Measurements from ENCODE around the gene COBL.

COBL gene

DNA sequence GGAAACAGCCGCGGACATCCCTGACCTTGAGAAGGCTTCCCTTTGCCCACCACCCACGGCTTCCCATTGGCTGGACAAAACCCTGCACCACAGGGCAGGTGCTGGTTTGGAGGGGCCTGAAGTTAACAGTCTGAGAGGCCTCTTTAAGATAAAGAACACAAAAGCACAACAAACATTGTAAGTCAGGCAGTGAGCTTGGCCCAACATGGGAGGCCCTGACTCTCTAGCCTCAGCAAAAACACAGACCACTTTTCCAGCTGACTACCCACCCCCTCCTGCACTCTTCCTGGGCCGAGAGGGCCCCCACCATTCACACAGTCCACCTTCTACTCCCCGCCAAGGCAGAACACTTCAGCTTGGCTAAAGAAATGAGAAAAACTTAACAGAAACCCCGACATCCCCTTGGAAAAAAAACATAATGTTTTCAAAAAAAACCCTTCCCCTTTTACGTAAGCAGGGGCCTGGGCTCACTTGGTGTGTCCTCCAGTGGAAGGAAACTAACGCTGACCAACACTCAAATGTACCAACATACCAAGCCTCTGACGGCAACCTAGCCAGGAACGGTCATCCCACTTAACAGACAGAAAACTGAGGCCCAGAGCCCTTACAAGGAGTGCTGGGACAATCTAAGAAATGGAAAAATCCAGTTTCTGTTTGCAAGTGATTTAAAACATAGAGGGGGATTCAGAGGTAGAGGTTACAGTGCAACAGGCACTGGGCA, 80.9 kb downstream of the COBL start:
- in situ Hi-C loops (cut with MboI; ENCODE audit: low sequenced_read_pairs): no loop called here

DNA sequence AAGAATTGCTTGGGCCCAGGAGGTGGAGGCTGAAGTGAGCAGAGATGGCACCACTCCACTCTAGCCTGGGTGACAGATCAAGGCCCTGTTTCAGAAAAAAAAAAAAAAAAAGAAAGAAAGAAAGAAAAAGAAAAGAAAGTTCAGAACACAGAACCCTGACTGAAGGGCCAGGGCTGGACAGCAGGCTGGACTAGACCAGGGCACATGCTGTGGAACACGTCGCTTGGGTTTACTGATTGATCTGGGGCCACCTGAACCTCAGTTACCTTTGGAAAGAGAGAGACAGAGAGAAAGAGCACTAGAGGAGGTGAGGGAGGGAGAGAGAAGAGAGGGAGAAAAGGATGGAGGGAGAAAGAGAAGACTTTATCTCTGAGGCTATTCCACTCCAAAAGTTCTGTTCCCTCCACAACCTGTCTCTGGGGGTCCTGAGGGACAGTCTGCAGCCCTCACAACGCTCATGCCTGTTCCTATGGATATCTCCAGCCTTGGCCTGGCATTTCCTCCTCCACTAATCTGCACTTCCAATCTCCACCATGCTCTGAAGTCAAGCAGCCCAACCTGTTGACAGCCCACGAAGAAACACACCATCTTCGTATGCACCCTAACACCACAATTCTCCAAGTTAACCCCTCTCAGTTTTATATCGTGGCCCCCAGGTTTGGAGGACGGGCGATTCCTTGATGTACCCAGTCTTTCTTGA, 81.8 kb downstream of the COBL start:
- in situ Hi-C loops (cut with MboI; ENCODE audit: low sequenced_read_pairs): no loop called here

DNA sequence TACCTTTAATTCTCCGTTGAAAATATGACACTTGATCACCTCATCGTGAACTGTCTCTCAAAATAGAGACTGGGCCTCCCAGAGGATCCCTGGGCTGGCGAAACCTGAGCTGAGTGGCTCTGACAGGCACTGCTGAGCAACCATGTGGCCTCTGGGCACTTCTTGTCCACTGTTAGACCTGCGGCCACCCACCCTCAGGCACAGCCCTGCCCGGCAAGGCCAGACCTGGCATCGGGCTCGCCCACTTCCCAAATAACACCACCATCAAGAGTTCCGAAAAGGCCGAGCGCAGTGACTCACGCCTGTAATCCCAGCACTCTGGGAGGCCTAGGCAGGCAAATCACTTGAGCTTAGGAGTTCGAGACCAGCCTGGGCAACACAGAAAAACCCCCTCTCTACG, 82.5 kb downstream of the COBL start:
- in situ Hi-C loops (cut with MboI; ENCODE audit: low sequenced_read_pairs): no loop called here

DNA sequence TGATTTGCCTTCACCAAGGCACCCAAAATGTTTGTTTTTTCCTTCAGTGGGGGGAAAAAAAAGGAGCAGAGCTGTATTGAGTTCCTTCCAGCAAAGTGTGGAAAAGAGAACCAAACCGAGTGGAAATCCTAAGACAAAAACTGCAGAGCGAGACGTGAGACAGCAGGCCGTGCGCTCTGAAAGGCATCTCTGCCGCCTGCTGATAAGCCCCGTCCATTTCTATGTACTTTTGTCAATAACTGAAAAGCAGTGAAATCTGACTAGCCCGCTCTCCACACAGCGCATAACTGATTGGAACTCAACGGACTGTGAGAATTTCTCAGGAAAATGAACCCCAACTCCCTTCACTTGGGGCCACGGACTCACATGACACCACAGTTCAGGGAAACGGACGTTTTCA, 83.2 kb downstream of the COBL start:
- in situ Hi-C loops (cut with MboI; ENCODE audit: low sequenced_read_pairs): no loop called here

DNA sequence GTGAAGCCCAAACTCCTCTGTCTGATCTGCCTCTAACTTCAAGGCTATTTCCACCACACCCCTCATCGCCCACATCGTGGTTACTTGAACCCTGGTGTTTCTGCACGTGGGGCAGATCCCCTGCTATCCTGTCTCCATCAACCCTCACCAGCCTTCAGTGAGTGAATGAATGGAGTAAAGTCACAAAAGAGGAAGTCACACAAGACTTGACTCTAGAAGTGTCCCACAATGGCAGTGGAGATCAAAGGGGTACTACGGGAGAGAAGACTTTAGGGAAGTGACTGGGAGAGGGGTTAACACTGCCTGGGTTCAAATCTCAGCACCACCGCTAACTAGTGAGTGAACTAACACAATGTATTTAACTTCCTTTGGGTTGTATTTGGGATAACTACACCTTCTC, 85.9 kb downstream of the COBL start:
- in situ Hi-C loops (cut with MboI; ENCODE audit: low sequenced_read_pairs): no loop called here

DNA sequence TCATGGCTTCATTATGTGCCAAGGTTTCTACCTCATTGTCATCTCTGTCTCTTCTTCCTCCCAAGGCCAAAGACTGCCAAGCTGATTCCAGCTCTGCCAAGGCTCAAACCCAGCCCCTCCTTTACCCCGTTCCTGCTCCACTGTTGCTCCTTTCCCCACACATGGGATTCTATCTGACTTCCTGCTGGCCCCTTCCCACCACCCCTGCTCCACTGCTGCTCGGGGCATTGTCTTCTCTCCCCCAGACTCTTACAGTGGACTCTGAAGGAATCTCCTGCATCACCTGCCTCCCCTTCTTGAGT, 86.3 kb downstream of the COBL start:
- in situ Hi-C loops (cut with MboI; ENCODE audit: low sequenced_read_pairs): no loop called here

DNA sequence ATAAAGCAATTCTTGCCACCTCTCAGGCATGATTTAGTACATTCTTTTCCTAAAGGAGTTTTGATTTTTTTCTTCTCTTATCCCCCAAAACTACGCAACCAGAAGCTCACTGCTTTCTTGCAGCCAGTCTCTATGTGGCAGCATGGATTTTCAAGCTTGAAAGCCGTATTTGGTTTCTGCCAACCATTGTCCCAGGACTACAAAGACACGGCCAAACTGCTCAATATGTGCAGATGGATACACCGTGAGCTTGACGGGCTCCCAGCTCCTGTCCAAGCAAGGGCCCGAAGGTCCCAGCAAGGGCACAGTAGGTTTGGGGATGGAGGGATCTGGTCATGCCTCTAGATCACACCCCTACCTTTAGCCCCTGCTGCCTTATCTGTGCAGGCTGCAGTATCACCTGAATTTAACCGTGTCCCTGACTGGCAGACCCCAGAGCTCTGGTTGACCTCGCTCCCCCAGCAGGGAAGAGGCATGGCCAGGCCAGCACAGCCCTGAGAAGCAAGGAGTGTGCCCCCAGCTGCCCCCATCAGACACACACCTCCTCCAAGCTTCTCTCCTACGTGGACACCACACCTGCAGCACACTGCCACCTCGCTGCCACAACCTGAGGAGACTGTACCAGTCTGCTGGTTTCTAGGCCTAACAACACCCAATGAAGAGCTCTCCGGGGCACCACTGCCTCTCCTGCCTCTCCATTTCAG, 86.8 kb downstream of the COBL start:
- in situ Hi-C loops (cut with MboI; ENCODE audit: low sequenced_read_pairs): no loop called here

DNA sequence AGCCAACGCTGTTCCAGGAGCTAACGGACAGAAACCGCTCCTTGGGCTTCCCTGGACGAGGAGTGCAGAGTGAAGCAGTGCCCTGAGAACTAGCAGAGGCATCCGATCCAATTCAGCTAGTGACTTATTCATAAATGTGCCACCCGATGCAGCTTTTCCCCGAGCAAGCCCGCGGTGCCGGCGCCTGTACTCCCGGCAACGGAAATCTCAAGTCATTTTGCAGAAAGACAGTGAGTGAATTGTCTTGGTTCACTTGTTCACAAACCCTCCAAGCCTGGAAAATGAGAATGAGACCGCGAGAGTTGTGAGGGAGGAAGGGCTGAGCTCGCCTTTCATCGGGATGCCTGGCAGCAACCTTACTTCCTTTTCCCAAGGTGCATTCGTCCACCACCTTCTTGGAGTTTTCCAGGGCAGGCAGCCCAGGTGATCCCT, 87.5 kb downstream of the COBL start:
- in situ Hi-C loops (cut with MboI; ENCODE audit: low sequenced_read_pairs): no loop called here

DNA sequence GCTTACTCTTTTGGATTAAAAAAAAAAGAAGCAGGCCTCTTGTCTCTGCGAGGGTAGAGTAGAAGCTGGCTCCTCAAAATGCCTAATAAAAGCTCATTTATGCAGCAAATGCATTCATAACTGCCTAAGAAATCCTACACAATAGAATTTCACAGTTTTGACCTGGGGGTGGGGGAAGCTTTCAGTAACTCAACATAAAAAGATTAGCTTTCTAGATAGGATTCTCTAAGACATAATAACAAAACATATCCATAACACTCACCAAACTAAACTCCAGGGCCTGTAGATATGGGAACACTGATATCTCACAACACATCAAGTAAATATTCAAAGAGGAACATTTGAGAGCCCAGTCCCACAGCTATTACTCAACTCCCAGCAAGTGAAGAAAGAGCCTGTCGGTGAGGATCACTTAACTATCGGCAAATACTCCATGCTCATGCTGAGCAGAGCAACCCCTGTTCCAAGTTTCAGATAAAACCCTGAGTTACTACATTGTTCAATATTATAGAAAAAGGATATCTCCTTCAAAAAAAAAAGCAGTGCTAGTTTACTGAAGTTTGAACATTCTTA, 88.1 kb downstream of the COBL start:
- in situ Hi-C loops (cut with MboI; ENCODE audit: low sequenced_read_pairs): no loop called here

DNA sequence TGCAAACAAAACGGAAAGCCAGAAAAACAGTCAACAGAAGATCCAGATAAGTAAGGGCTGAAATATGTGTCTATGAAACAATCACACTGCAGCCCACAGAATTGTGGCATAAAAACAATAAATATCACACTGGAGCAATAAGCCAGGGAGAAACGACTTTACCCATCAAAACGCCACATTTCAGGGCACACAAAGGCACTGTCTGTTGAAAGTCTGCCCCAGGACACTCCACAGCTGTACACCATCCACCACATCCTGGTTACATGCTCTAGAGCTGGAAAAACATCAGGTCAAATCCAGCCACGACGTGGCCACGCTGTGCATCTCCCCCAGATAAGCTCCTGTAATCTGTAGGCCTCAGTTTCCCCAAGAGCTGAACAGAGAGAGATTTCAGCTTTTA, 88.7 kb downstream of the COBL start:
- in situ Hi-C loops (cut with MboI; ENCODE audit: low sequenced_read_pairs): no loop called here

DNA sequence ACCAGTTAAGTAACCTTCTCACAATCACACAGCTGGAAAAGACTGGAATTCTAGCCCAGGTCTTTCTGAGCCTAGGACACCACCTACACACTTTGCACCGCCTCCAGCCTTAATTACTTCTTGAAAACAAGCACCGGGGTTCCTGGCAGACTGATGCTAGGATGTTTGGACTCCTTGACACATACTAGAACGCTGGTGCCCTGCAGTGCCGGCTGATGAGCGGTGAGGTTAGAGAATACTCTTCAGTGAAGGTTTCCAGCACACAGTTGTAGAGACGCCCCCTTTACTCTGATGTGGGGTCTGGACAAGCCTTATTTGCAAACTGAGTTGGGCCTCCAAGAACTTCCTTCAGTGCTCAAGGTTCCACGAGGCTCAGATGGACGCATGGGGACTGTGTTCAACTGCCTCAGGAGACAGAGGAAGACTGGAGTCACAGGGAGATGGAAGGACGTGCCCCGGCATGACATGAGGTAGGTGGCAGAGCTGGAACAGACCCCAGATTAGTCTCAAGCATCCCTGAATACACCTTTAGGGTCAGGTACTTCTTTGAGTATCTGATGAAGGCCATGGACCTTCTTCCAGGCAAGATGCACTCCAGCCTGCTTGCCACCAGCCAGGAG, 89.6 kb downstream of the COBL start:
- in situ Hi-C loops (cut with MboI; ENCODE audit: low sequenced_read_pairs): no loop called here

DNA sequence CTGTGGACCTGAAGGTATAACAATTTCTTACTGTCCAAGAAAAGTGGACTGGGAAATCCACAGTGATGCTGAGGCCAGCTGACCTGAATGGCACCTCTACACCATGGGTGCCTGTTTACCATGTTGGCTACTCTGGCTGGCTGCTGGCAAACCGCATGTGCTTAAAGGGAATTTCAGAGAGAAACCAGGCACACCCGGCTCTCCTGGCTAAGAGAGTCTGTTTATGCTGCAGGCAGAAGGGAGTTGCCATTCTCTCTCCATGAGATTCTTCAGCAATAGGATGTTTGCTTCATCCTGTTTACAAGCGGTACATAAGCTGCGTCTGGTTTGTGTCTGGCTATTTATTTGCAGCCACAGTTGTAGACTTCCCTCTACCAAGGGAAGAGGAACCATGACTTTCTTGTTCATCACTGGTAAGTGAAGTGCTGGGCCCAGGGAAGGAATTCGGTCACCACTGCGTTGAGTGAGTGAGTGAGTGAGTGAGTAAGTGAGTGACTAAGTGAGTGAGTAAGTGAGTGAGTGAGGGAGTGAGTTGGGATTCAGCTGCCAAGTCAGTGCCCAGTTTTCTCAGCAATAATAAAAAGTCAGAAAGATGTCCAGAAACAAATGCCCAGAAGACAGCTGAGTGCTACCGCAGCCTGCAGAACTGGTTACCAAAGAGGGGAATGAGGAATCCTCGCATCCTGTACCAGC, 90.4 kb downstream of the COBL start:
- in situ Hi-C loops (cut with MboI; ENCODE audit: low sequenced_read_pairs): no loop called here

DNA sequence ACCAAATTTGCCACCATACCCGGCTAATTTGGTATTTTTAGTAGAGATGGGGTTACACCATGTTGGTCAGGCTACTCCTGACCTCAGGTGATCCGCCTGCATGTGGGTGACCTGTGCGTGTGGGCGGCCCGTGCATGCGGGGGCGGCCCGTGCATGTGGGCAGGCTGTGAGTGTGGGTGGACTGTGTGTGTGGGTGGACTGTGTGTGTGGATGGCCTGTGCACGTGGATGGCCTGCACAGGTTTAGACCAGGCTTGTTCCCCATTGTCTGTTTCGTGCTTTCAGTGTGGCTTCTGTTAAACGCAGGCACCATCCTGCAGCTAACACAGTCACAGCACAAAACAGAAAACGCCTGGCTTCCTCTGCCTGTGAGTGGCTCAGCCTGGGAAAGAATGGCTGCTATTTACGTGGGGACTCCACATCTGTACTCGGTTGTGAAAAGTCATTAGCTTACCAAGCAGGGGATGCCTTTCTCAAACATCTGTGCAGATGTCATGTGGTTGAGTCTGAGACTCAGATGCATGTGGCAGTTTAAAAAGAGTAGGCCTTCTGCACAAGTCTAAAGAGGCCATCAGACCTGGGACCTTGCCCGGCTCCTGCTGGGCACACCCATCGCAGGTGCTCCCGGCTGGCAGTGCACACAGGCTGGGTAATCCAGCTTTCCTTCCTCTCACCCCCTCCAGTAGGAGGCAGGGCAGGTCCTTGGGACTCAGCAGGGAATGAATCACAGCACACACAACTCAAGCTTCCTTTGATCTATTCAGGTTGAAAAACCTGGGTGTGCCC, 91.6 kb downstream of the COBL start:
- in situ Hi-C loops (cut with MboI; ENCODE audit: low sequenced_read_pairs): no loop called here

DNA sequence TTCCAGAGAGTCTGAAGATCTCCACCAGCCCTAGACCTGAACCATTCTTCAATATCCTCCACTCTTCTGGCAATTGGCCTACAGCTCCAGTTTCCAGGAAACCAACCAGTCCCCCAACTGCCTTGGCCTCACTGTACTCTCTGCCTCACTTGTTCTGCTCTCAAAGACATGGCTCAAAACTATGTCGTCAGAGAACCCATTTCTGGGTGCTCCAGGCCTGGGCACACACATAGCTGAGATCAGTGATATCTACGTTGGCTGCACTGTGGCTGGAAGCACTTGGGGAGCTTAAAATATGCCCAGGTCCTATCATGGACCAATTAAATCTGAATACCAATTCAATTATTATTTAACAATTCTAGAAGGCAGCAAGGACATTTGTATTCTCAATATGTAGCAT, 93.1 kb downstream of the COBL start:
- in situ Hi-C loops (cut with MboI; ENCODE audit: low sequenced_read_pairs): no loop called here

DNA sequence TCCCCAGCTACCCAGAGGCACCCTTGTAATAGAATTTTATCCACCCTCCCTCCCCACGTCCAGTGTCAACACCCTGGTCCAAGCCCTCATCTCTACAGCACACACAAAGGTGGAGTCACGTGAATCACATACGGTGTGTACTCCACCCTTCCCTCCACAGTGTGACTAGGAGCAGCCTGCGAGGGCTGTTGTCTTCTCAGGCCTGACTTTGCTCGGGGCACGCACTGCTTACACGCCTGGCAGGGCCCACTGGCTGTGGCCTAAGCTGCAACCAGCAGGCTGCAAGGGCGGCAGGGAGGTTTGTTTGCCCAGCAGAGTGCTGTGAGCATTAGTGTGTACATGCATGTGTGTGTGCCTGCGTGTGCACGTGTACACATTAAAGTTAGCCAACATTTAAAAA, 93.7 kb downstream of the COBL start:
- in situ Hi-C loops (cut with MboI; ENCODE audit: low sequenced_read_pairs): no loop called here

DNA sequence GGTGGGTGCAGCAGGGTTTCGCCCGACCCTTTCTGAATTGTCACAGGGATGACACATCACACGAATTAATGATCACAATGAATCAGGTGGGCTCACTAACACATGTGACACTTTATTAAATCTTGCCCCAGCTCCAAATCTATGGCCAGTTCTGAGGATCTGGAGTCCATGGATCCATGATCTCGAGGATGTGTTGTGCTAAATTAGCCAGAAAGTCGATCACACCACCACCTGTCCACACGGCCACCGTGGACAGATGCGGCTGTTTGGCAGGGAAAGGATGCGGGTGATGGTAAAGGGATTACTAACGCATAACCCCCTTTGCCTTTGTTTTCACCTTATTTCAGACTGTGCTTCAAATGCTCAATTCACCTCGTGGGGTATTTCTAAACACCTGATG, 96.4 kb downstream of the COBL start:
- in situ Hi-C loops (cut with MboI; ENCODE audit: low sequenced_read_pairs): no loop called here

DNA sequence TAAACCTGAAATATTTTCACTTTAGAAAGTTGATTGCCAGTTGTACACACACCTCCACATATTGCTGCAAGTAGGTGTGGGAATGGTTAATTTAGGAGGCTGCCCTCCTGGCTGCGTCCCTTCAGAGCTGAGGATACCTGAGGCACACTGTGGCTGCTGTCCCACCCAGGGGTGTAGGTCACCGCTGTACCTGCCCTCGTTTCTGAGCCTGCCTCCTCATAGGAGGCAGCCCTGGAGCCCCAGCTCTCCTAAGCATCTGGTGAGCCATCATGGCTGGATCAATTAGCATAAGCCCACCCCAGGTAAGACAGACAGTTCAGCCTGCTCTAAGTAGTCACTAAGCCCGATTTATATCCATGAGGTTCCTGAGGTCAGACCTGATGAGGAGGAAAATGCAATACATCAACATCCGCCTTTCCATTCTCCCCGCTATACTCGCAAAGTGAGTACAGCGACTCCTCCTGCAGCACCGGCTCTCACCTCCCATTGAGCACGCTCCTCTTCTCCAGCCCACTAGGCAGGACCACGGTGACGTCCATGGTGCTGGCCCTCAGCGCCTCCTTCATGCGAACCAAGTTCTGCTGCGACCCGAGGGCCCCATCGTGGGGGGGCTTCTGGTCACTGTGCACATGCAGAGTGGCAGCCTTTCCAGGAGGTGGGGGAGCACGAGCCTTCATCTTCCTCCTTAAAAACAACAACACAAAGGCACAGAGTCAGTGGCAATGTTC, 97.2 kb downstream of the COBL start:
- in situ Hi-C loops (cut with MboI; ENCODE audit: low sequenced_read_pairs): no loop called here

DNA sequence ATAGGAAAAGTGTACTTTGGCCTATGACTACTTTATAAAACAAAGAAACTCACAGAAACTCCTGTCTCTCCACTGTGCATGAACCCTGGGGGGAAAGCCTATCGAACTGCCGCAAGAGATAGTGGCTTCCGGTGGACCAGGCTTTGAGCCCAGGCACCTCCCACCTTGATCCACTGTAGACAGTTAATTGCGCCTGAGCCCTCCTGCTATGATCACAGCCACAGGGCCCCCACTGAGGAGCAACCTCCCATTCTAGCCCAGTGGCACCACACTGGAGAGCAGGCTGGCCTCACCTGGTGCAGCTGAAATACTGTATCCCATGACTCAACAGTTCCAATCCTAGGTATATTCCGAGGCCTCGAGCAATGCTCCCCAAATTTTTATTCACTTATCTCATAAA, 98.8 kb downstream of the COBL start:
- in situ Hi-C loops (cut with MboI; ENCODE audit: low sequenced_read_pairs): no loop called here

DNA sequence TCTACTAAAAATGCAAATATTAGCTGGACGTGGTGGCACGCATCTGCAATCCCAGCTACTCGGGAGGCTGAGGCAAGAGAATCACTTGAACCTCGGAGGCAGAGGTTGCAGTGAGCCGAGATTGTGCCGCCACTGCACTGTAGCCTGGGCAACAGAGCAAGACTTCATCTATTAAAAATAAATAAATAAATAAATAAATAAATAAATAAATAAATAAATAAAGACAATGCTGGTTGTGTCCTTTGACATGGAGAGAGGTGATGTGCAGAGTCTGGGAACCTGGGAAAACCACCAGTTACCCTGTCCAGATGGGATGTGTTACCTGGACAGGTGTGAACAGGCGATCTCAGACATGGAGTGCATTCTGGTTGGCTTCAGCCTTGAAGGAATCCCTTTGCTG, 102.5 kb downstream of the COBL start:
- in situ Hi-C loops (cut with MboI; ENCODE audit: low sequenced_read_pairs): no loop called here

DNA sequence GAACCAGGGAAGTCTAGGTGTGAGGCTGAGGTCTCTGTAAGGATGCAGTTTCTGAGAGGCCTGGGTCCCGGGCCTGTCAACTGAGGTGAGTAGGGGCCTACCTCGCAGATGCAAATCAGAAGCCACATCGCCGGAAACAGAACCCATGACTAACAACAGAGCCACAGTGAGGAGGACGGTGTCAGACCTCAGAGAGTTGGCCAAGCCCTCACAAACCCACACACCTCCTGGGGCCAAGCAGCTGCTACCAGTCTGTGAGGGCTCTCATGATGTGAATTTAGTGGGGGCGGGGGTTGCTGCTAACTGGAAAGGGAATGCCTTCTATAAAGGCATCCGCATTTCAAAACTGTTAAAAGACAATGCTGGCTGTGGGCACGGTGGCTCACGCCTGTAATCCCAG, 103.0 kb downstream of the COBL start:
- in situ Hi-C loops (cut with MboI; ENCODE audit: low sequenced_read_pairs): no loop called here

Measured in HL-60/S4 treated with retinoic acid at 250 ng/mL for 4 days and 3 days (cell line).